ENCODE data around the gene TBC1D1.
"Not testable (repeated sequence)": the region's sequence is repeated elsewhere in the genome, so short reads cannot be mapped to it uniquely, and the experiment has no call there.

TBC1D1 gene

GRCh38 chr4:37891260-37892159 lies 626 bp downstream of the TBC1D1 start:
- DNase-seq = no peak

GRCh38 chr4:37892641-37893040 lies 1.8 kb downstream of the TBC1D1 start:
- no peak for DNase-seq

- DNase-seq = no peak
Observed at GRCh38 chr4:37893164-37893563, 2.3 kb downstream of the TBC1D1 start.

GRCh38 chr4:37895271-37895670 lies 4.4 kb downstream of the TBC1D1 start:
- DNase-seq = no peak

GRCh38 chr4:37896206-37896860 lies 5.4 kb downstream of the TBC1D1 start:
- DNase-seq = no peak

- DNase-seq = no peak
Observed at GRCh38 chr4:37902212-37902611, 11.3 kb downstream of the TBC1D1 start.

GRCh38 chr4:37902738-37903693 lies 12.1 kb downstream of the TBC1D1 start:
- no peak for DNase-seq

- no peak for DNase-seq
Observed at GRCh38 chr4:37903901-37904300, 13.0 kb downstream of the TBC1D1 start.

- DNase-seq = no peak
Observed at GRCh38 chr4:37904824-37905223, 13.9 kb downstream of the TBC1D1 start.

GRCh38 chr4:37905533-37906169 lies 14.8 kb downstream of the TBC1D1 start:
- DNase-seq = no peak

- no peak for DNase-seq
Observed at GRCh38 chr4:37908488-37909331, 17.8 kb downstream of the TBC1D1 start.

- DNase-seq = no peak
Observed at GRCh38 chr4:37909332-37910090, 18.6 kb downstream of the TBC1D1 start.

- DNase-seq = no peak
Observed at GRCh38 chr4:37910091-37910486, 19.2 kb downstream of the TBC1D1 start.

GRCh38 chr4:37914539-37914938 lies 23.7 kb downstream of the TBC1D1 start:
- no peak for DNase-seq

GRCh38 chr4:37917388-37917787 lies 26.5 kb downstream of the TBC1D1 start:
- DNase-seq = no peak

- DNase-seq = no peak
Observed at GRCh38 chr4:37918653-37919052, 27.8 kb downstream of the TBC1D1 start.

GRCh38 chr4:37922328-37922727 lies 31.4 kb downstream of the TBC1D1 start:
- DNase-seq = no peak

GRCh38 chr4:37923089-37923488 lies 32.2 kb downstream of the TBC1D1 start:
- not testable (repeated sequence) for DNase-seq

- no peak for DNase-seq
Observed at GRCh38 chr4:37924946-37925345, 34.1 kb downstream of the TBC1D1 start.

- DNase-seq = no peak
Observed at GRCh38 chr4:37927434-37927833, 36.5 kb downstream of the TBC1D1 start.

Measured in NCI-H1417 treated with DMSO at 0.1 percent for 48 hours (cell line).